ENCODE measurements around the gene IFI27L1. TPM values are rescaled to one million over a fixed set of nuclear protein-coding genes. Genes with fewer than 3 reads are reported as not detected.

IFI27L1 gene
- total RNA-seq, 4 donors from 2014 or later, result 7.1 to 32.8 (median 14.3) TPM

DNA sequence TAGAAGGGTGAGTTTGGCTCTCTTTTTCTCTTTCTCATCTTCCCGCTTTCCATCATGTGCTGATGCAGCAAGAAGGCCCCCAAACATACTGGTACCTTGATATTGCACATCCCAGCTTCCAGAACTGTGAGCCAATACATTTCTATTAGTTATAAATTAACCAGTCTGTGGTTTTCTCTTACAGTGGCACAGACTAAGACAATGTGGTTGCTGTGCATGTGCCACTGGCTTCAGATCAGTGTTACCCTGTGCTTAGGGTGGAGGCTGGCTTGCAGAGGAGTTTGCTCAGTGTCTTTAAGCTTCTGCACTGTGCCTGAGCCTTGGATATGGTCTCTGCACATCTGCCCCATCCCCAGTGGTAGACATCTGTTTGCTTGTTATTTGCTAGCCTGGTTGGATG, 42.8 kb downstream of the IFI27L1 start:
- Histone ChIP-seq H3K36me3 (no peaks in the 10 kb centered on the region), H3K27ac (no peak overlapping the region), H3K4me1 (peaks cover 0 to 3% of the 10 kb centered on the region in 2 donors), H3K4me3 (no peak overlapping the region), H3K9me3 (no peaks in the 10 kb centered on the region), H3K27me3 (no peaks in the 10 kb centered on the region)
- intact Hi-C loops (cut with DNase I; ENCODE audit: low total_unique reads), result no loop called here
- TF ChIP-seq POLR2A (IDR thresholded peaks at IDR 0.05), result no peak
- TF ChIP-seq, protein P1, sequence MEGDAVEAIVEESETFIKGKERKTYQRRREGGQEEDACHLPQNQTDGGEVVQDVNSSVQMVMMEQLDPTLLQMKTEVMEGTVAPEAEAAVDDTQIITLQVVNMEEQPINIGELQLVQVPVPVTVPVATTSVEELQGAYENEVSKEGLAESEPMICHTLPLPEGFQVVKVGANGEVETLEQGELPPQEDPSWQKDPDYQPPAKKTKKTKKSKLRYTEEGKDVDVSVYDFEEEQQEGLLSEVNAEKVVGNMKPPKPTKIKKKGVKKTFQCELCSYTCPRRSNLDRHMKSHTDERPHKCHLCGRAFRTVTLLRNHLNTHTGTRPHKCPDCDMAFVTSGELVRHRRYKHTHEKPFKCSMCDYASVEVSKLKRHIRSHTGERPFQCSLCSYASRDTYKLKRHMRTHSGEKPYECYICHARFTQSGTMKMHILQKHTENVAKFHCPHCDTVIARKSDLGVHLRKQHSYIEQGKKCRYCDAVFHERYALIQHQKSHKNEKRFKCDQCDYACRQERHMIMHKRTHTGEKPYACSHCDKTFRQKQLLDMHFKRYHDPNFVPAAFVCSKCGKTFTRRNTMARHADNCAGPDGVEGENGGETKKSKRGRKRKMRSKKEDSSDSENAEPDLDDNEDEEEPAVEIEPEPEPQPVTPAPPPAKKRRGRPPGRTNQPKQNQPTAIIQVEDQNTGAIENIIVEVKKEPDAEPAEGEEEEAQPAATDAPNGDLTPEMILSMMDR (IDR thresholded peaks at IDR 0.05), result no peak
- no peak for DNase-seq

GRCh38 chr14:94124582-94125377, 43.7 kb downstream of the IFI27L1 start:
- TF ChIP-seq, protein P1 (IDR thresholded peaks at IDR 0.05), result no peak
- TF ChIP-seq POLR2A (IDR thresholded peaks at IDR 0.05), result no peak
- intact Hi-C loops (cut with DNase I; ENCODE audit: low total_unique reads), result no loop called here

DNA sequence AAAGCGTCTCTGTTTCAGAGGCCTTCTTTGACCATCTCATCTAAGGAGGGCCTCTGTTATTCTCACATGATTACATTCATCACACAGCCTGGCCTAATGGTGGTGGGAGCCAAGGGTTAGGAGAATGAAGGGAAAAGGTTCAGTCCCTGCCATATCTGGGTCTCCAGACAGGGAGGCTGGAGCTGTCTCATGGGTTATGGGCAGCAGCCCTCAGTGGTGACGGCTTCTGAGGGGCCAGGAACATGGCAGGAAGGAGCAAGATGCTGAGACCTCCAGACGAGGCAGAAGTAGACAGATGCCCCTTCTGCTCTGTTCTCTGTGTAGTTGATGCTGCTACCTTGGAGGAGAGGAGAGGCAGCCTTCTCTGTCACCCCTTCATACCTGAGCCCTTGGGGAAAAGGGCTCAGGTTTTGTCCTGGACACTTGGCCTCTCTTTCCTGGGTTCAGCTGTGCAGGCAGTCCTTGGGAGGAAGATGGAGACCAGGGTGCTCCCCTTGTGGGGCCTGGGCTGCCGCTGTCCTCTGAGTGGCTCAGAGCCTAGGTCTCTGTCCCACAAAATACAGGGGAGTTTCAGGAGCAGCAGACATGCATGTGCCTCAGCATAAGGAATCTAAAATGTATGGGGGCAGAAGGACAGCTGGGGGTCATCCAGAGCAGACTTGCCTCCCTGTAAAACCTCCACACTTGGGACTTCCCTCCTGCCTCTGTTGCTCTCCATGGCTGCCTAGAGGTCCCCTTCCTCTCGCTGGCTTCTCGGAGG, 44.7 kb downstream of the IFI27L1 start:
- TF ChIP-seq, protein P1 (IDR thresholded peaks at IDR 0.05), result no peak
- TF ChIP-seq POLR2A (IDR thresholded peaks at IDR 0.05), result no peak
- Histone ChIP-seq H3K27me3 (no peaks in the 10 kb centered on the region), H3K4me3 (no peak overlapping the region), H3K4me1 (peaks cover 0 to 3% of the 10 kb centered on the region in 2 donors), H3K27ac (no peak overlapping the region), H3K9me3 (no peaks in the 10 kb centered on the region), H3K36me3 (no peaks in the 10 kb centered on the region)
- intact Hi-C loops (cut with DNase I; ENCODE audit: low total_unique reads), result no loop called here
- no peak for DNase-seq

More at GRCh38 chr14:94124582-94125377, 43.7 kb downstream of the IFI27L1 start:
- no peak for DNase-seq
- peaks cover 0 to 3% of the 10 kb centered on the region in 2 donors for H3K4me1 ChIP-seq
- H3K27ac ChIP-seq, result no peak overlapping the region
- H3K36me3 ChIP-seq, result no peaks in the 10 kb centered on the region
- H3K4me3 ChIP-seq, result no peak overlapping the region
- no peaks in the 10 kb centered on the region for H3K27me3 ChIP-seq
- no peaks in the 10 kb centered on the region for H3K9me3 ChIP-seq

- TF ChIP-seq, protein P1 (IDR thresholded peaks at IDR 0.05), result no peak
- TF ChIP-seq POLR2A (IDR thresholded peaks at IDR 0.05), result no peak
- intact Hi-C loops (cut with DNase I; ENCODE audit: low total_unique reads), result no loop called here
- H3K27ac ChIP-seq, result no peak overlapping the region
- no peaks in the 10 kb centered on the region for H3K9me3 ChIP-seq
- H3K27me3 ChIP-seq, result no peaks in the 10 kb centered on the region
- H3K36me3 ChIP-seq, result no peaks in the 10 kb centered on the region
- no peak overlapping the region for H3K4me3 ChIP-seq
- H3K4me1 ChIP-seq, result peaks cover 0 to 3% of the 10 kb centered on the region in 2 donors
- no peak for DNase-seq
Observed at GRCh38 chr14:94126419-94126677, 45.2 kb downstream of the IFI27L1 start.

DNA sequence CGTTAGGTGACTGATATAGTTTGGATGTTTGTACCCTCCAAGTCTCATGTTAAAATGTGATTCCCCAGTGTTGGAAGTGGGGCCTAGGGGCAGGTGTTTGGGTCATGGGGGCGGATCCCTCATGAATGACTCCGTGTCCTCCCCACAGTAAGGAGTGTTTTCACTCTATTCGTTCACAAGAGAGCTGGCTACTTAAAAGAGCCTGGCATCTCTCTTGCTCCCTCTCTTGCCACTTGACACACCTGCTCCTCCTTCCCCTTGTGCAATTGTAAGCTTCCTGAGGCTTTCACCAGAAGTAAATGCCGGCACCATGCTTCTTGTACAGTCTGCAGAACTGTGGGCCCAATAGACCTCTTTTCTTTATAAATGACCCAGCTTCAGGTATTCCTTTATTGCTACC, 45.7 kb downstream of the IFI27L1 start:
- H3K9me3 ChIP-seq, result no peaks in the 10 kb centered on the region
- intact Hi-C loops (cut with DNase I; ENCODE audit: low total_unique reads), result no loop called here
- TF ChIP-seq, protein P1 (IDR thresholded peaks at IDR 0.05), result no peak
- no peaks in the 10 kb centered on the region for H3K36me3 ChIP-seq
- H3K4me1 ChIP-seq, result peaks cover 0 to 3% of the 10 kb centered on the region in 2 donors
- no peak overlapping the region for H3K27ac ChIP-seq
- DNase-seq, result no peak
- no peaks in the 10 kb centered on the region for H3K27me3 ChIP-seq
- no peak overlapping the region for H3K4me3 ChIP-seq
